H1 (cell line): ENCODE results near the gene AMN1. TPM values are rescaled to one million over a fixed set of nuclear protein-coding genes. Genes with fewer than 3 reads are reported as not detected.

Source experiments
- CTCF ChIA-PET: fragments of 300-600 bp; sonication (Branson Sonifier 250); formaldehyde crosslinking; loops from one replicate; lab custom pipeline; 2021; ENCODE audit not compliant: partially characterized antibody; lab: Charles Lee
- POLR2A ChIA-PET: fragments of 300-600 bp; sonication (Branson Sonifier 250); formaldehyde crosslinking; loops from one replicate; lab custom pipeline; 2021; ENCODE audit warnings: inconsistent platforms; ENCODE audit not compliant: partially characterized antibody; lab: Charles Lee
- DNase-seq, 2 experiments: peaks; one replicate each; pipeline versions ENCODE4 v3.0.0 to v3.0.0-alpha.2; 2010 to 2022; ENCODE audit warnings: low spot score in 2 of 2, low read depth in 1 of 2, mixed read lengths in 1 of 2
- FAIRE-seq: peaks from 2 replicates; lab custom pipeline; 2011; peaks lifted over from hg19 to GRCh38; lab: Jason Lieb, UNC
- H2AFZ ChIP-seq: 2 replicates; pipeline ENCODE4 v1.8.1; 2012; ENCODE audit warnings: low read length, inconsistent platforms
- H2AK5ac ChIP-seq: 2 replicates; pipeline ENCODE4 v1.6.1; 2013; ENCODE audit warnings: low read depth, low read length
- H2BK120ac ChIP-seq: replicated peaks from 2 replicates; pipeline ENCODE3; 2013; ENCODE audit warnings: low read depth, low read length, inconsistent platforms
- H2BK12ac ChIP-seq: 2 replicates; pipeline ENCODE4 v1.6.1; 2013; ENCODE audit warnings: low read depth, low read length
- H2BK15ac ChIP-seq: 2 replicates; pipeline ENCODE4 v1.6.1; 2013; ENCODE audit warnings: low read length
- H2BK20ac ChIP-seq: 2 replicates; pipeline ENCODE4 v1.6.1; 2013; ENCODE audit warnings: low read length
- H2BK5ac ChIP-seq: 2 replicates; pipeline ENCODE4 v1.6.1; 2013; ENCODE audit warnings: low read depth, low read length
- H3K14ac ChIP-seq: 2 replicates; pipeline ENCODE4 v1.6.1; 2013; ENCODE audit warnings: inconsistent platforms; ENCODE audit not compliant: insufficient read length
- H3K18ac ChIP-seq: 2 replicates; pipeline ENCODE4 v1.6.1; 2013; ENCODE audit warnings: low read length; ENCODE audit errors: extremely low read depth
- H3K23ac ChIP-seq: 2 replicates; pipeline ENCODE4 v1.6.1; 2013; ENCODE audit warnings: inconsistent platforms; ENCODE audit not compliant: insufficient read length
- H3K23me2 ChIP-seq: 2 replicates; pipeline ENCODE4 v1.6.1; 2013; ENCODE audit warnings: low read depth, low read length
- H3K27ac ChIP-seq: 2 replicates; pipeline ENCODE4 v1.6.1; 2011; ENCODE audit warnings: low read depth, low read length, inconsistent platforms
- H3K27me3 ChIP-seq, 4 experiments: replicated peaks in 1 of 4; 1 replicate in 1 of 4; 2 replicates in 3 of 4; pipeline versions ENCODE4 v1.6.1 to v1.8.1; 2011 to 2013; ENCODE audit warnings: low read length in 3 of 4, mild to moderate bottlenecking in 3 of 4, inconsistent platforms in 2 of 4, mixed read lengths in 2 of 4, moderate library complexity in 1 of 4; ENCODE audit not compliant: control insufficient read depth in 3 of 4, insufficient read depth in 3 of 4; ENCODE audit errors: extremely low read depth in 1 of 4
- H3K36me3 ChIP-seq, 4 experiments: 2 replicates each; pipeline versions ENCODE4 v1.6.1 to v1.8.1; 2011 to 2013; ENCODE audit warnings: mild to moderate bottlenecking in 4 of 4, low read length in 3 of 4, moderate library complexity in 2 of 4, control low read depth in 1 of 4, inconsistent platforms in 1 of 4; ENCODE audit not compliant: insufficient read depth in 4 of 4, control insufficient read depth in 2 of 4
- H3K4ac ChIP-seq: replicated peaks from 2 replicates; pipeline ENCODE3; 2013; ENCODE audit warnings: low read length, low read depth, mixed read lengths, inconsistent platforms; ENCODE audit not compliant: insufficient read length
- H3K4me1 ChIP-seq, 4 experiments: replicated peaks in 1 of 4; 1 replicate in 1 of 4; 2 replicates in 3 of 4; pipeline versions ENCODE4 v1.6.1 to v1.8.1; 2011 to 2013; ENCODE audit warnings: low read length in 3 of 4, inconsistent platforms in 2 of 4, mixed read lengths in 1 of 4; ENCODE audit not compliant: insufficient read depth in 4 of 4, control insufficient read depth in 3 of 4
- H3K4me2 ChIP-seq, 2 experiments: 2 replicates each; pipeline versions ENCODE4 v1.6.1 to v1.8.1; 2011 to 2013; ENCODE audit warnings: low read depth in 2 of 2, low read length in 2 of 2, control low read depth in 1 of 2, inconsistent platforms in 1 of 2, mild to moderate bottlenecking in 1 of 2; ENCODE audit not compliant: insufficient read depth in 1 of 2
- H3K4me3 ChIP-seq, 4 experiments: fragments of 200-600, 300-600 bp in 1 of 4; sonication (generic), shearing (Covaris generic), sonication (Bioruptor Twin) in 1 of 4; 2 replicates each; pipeline versions ENCODE4 v1.5.1 to v1.8.1; 2011 to 2016; ENCODE audit warnings: low read length in 4 of 4, low read depth in 3 of 4, control low read depth in 2 of 4, inconsistent platforms in 2 of 4, mild to moderate bottlenecking in 2 of 4, mixed read lengths in 1 of 4, moderate library complexity in 1 of 4; ENCODE audit not compliant: insufficient read depth in 2 of 4; ENCODE audit errors: extremely low read depth in 1 of 4
- H3K56ac ChIP-seq: replicated peaks from 2 replicates; pipeline ENCODE3; 2013; ENCODE audit warnings: low read depth, mild to moderate bottlenecking, mixed read lengths, low read length, inconsistent platforms; ENCODE audit not compliant: insufficient read length
- H3K79me1 ChIP-seq: 2 replicates; pipeline ENCODE4 v1.6.1; 2013; ENCODE audit warnings: low read depth, low read length, control low read depth
- H3K79me2 ChIP-seq, 2 experiments: 2 replicates each; pipeline versions ENCODE4 v1.6.1 to v1.8.1; 2012 to 2013; ENCODE audit warnings: low read length in 2 of 2, mild to moderate bottlenecking in 2 of 2, inconsistent platforms in 1 of 2; ENCODE audit not compliant: insufficient read depth in 2 of 2, control insufficient read depth in 1 of 2
- H3K9ac ChIP-seq, 4 experiments: replicated peaks in 1 of 4; 1 replicate in 1 of 4; 2 replicates in 3 of 4; pipeline versions ENCODE4 v1.6.1 to v1.8.1; 2011 to 2013; ENCODE audit warnings: low read depth in 3 of 4, low read length in 3 of 4, control low read depth in 2 of 4, mild to moderate bottlenecking in 2 of 4, moderate library complexity in 2 of 4, inconsistent platforms in 1 of 4; ENCODE audit errors: extremely low read depth in 1 of 4
- H3K9me3 ChIP-seq, 2 experiments: 2 replicates each; pipeline versions ENCODE4 v1.6.1 to v1.8.1; 2012 to 2013; ENCODE audit warnings: mild to moderate bottlenecking in 2 of 2, moderate library complexity in 2 of 2, control low read depth in 1 of 2, inconsistent platforms in 1 of 2, low read depth in 1 of 2, low read length in 1 of 2, mixed read lengths in 1 of 2; ENCODE audit not compliant: insufficient read depth in 2 of 2
- H4K20me1 ChIP-seq, 2 experiments: replicated peaks in 1 of 2; 2 replicates each; pipeline versions ENCODE3 to v1.8.1; 2011 to 2013; ENCODE audit warnings: inconsistent platforms in 2 of 2, low read length in 2 of 2, mild to moderate bottlenecking in 1 of 2; ENCODE audit not compliant: insufficient read depth in 2 of 2, control insufficient read depth in 1 of 2
- H4K5ac ChIP-seq: 2 replicates; pipeline ENCODE4 v1.6.1; 2013; ENCODE audit warnings: low read length, low read depth, mixed read lengths, inconsistent platforms; ENCODE audit not compliant: insufficient read length
- H4K8ac ChIP-seq: 2 replicates; pipeline ENCODE4 v1.8.0; 2013; ENCODE audit warnings: mild to moderate bottlenecking, moderate library complexity, low read length, inconsistent platforms; ENCODE audit not compliant: insufficient read depth; ENCODE audit errors: extremely low read depth
- H4K91ac ChIP-seq: replicated peaks from 2 replicates; pipeline ENCODE3; 2013; ENCODE audit warnings: low read length, mixed read lengths, inconsistent platforms; ENCODE audit not compliant: insufficient read length
- PHF8 ChIP-seq: fragments of 200-600 bp; sonication (generic); conservative IDR thresholded peaks from 2 replicates; pipeline ENCODE4 v1.7.1; 2012; ENCODE audit warnings: low read depth, mild to moderate bottlenecking, inconsistent platforms, low read length, moderate library complexity
- TAF1 ChIP-seq: IDR thresholded peaks from 2 replicates; pipeline ENCODE4 v1.6.1; 2011; ENCODE audit warnings: mild to moderate bottlenecking, low read depth, low read length
- polyA plus RNA-seq, 7 experiments: library from polyadenylated mRNA; depleted of rRNA in 3 of 7; stranded (reverse) in 5 of 7; unstranded in 2 of 7; fragments of >200 nt in 5 of 7; fragments of 200-250 nt in 2 of 7; gene quantifications; 1 replicate in 5 of 7; 2 replicates in 1 of 7; 4 replicates in 1 of 7; pipeline versions ENCODE4 v1.2.1 to v1.2.3, GENCODE V29; 2011 to 2013; ENCODE audit warnings: missing spikeins in 2 of 7, mixed read lengths in 2 of 7
- total RNA-seq: library from RNA; stranded (reverse); fragmentation: NEBNext Ultra II Directional; extraction: Animal tissue kit (Norgen Biotek cat#: 25700); gene quantifications from 2 replicates; pipeline ENCODE4 v1.2.1, GENCODE V29; 2021

The AMN1 gene
- total and polyA plus RNA-seq, 2 of the 8 experiments (the other 6 are each of a cell fraction or from before 2014, with no cell fraction given) = 7.5 to 13.8 TPM

DNA sequence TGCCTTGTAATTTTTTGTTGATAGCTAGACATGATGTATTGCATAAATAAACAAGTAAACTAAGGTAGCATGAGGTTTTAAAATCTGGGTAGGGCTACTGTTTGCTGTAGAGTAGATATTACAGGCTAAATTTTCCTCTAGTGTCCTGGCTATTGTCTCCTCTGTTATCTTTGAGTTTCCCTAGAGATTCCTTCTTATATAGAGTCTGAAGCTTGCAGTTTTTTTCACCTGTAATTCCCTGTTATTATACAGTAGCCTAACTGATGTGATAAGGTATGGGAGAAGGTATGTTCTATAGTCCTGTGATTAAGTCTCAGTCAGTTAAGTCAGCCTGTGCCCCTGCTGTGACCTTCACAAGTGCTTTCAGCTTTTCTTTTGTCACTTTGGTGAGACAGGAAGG lies 59.8 kb downstream of the AMN1 start:
- Histone ChIP-seq H3K79me2 (no peaks in the 10 kb centered on the region), H2AK5ac (no peak overlapping the region), H3K23ac (no peak overlapping the region), H3K79me1 (no peaks in the 10 kb centered on the region), H3K27ac (no peak overlapping the region), H3K14ac (no peak overlapping the region), H3K56ac (no peak overlapping the region), H4K8ac (no peak overlapping the region), H2BK120ac (no peak overlapping the region), H2BK12ac (no peak overlapping the region), H2AFZ (no peak overlapping the region), H3K4me3 (no peak overlapping the region), H3K4ac (no peak overlapping the region), H2BK5ac (no peak overlapping the region), H3K18ac (no peak overlapping the region), H3K27me3 (no peaks in the 10 kb centered on the region), H3K4me2 (no peak overlapping the region), H3K9ac (no peak overlapping the region), H4K20me1 (no peaks in the 10 kb centered on the region), H2BK15ac (no peak overlapping the region), H4K5ac (no peak overlapping the region), H3K4me1 (no peaks in the 10 kb centered on the region), H3K23me2 (no peaks in the 10 kb centered on the region), H4K91ac (no peak overlapping the region), H3K9me3 (peaks cover 17 to 20% of the 10 kb centered on the region in 2 experiments), H3K36me3 (peaks cover 0 to 6% (median 0%) of the 10 kb centered on the region in 4 experiments; a peak in 2 of 8 replicates), H2BK20ac (no peak overlapping the region)
- no peak for DNase-seq
- no peak for FAIRE-seq
- POLR2A ChIA-PET = interaction anchor here (0.6 kb wide), 1 partner anchor 276 kb away, joined by 3 read pairs; no protein-coding TSS in a partner anchor
- CTCF ChIA-PET = no interaction called here
- TF ChIP-seq TAF1 = no peak
- no peak for TF ChIP-seq PHF8
